GM12864 (cell line): ENCODE results near the gene PI16.

Experiments
- DNase-seq: peaks from one replicate; pipeline ENCODE4 v3.0.0-alpha.2; 2011; ENCODE audit warnings: low read depth
- H3K4me3 ChIP-seq: 2 replicates; pipeline ENCODE4 v1.5.1; 2011; ENCODE audit warnings: mild to moderate bottlenecking, low read depth, low read length, control low read depth
- CTCF ChIP-seq: IDR thresholded peaks from 2 replicates; pipeline ENCODE4 v1.5.1; 2011; ENCODE audit warnings: low read depth, mild to moderate bottlenecking, moderate library complexity, low read length, control low read depth, inconsistent platforms; ENCODE audit errors: missing control alignments

Gene PI16

DNA sequence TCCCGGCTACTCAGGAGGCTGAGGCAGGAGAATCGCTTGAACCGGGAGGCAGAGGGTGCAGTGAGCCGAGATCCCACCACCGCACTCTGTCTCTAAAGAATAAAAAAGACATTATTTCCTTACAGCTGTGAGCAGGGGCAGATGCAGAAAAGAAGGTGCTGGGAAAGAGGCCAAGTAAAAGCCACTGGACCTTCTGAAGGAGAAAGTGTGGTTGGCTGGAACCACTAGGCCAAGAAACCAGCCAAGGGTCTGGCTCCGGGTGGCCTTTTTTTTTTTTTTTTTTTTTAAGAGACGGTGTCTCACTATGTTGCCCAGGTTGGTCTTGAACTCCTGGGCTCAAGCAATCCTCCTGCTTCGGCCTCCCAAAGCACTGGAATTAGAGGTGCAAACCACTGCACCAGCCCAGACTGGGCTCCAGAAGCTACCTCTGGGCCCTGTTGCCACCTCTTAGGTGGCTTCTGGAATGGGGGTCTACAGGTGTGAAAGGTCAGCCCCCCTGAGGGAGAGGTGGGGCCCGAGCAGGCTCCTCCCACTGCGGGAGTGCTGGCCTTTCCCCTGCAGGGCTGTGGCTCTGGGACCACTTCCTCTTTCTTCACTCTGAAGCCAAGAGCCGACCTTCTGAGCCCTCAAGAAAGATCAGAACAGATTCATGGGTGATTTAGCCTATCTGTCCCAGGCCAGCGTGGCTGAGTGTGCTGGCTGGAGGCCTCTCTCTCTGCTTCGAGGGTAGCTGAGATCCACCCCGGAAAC, 50.7 kb downstream of the PI16 start, which contains the start of gene FGD2:
TSS of gene FGD2 (plus strand) at position 595 of the 750 bp plus-strand sequence. CDS start 163 bp downstream, outside the sequence.
- peak within 1 kb of the TSS; percentile 83 for H3K4me3 ChIP-seq
- peak; percentile 72 for DNase-seq

GRCh38 chr6:37005827-37006567, 51.5 kb downstream of the PI16 start:
- TF ChIP-seq CTCF: no peak
- no peak for DNase-seq
- H3K4me3 ChIP-seq: peak overlapping the region; percentile 83

More for the DNA sequence above, 50.7 kb downstream of the PI16 start, which contains the start of gene FGD2:
- TF ChIP-seq CTCF: no peak

DNA sequence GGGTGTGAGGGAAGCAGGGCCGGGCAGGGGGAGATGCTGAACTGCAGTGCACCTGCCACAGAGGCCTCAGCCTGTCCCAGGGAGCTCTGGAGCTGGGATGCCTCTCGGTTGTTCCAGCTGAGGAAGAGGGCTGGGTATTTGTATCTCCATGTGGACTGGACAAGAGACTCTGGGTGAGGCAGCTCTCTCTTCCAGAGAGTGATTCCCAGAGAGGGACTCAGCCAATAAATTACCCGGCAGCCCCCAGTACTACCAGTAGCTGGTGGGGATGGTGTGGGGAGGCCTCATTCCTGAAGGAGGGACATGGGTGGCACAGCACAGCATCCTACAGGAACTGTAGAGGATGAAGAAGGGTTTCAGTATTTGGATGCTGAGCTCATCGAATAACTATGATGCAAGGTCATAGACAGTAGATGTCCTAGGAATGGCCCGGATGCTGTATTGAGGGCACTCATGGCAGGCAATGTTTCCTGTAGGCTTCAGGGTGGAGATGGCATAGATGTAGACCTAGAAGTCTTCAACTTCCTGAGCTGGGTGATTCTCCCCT, 52.3 kb downstream of the PI16 start:
- peak overlapping the region; percentile 83 for H3K4me3 ChIP-seq
- DNase-seq: no peak
- no peak for TF ChIP-seq CTCF

DNA sequence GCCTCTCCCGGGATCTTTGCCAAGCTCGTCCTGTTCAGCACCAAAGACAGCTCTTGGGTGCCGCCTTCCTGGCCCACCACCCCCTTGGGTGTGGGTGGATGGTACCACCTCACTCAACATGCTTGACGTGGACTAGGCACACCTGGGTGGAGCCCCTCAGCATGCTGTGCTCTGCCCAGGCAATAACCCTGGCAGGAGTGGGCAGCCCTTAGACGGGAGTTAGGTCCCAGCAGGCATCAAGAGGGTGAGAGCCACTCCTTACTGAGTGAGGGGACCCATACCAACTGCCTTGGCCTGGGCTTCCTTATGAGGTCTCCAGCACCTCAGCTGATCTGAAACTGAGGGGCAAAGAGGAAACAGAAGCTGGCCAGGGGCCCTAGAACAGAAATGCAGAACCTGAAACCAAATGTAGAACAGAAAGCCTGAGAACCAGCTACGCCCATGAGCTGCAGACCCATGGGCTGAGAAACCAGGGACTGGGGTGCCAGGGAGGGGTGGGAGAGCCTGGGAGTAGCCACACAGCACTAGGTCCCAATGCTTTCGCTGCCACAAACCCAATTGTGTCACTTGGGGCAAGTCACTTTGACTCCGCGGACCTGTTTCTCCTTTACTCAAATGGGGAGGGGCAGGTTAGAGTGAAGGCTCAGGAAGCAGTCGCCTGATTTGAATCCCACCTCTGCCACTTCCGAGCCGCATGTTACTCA, 53.0 kb downstream of the PI16 start:
- peak overlapping the region; percentile 83 for H3K4me3 ChIP-seq
- no peak for TF ChIP-seq CTCF
- DNase-seq: no peak

GRCh38 chr6:37008484-37009465, 54.2 kb downstream of the PI16 start:
- DNase-seq: no peak
- H3K4me3 ChIP-seq: no peak overlapping the region; the same call in 1 of the 2 replicates
- TF ChIP-seq CTCF: no peak
